GM23338 (cell line): Measurements from ENCODE around the gene CWC27. TPM values are rescaled to one million over a fixed set of nuclear protein-coding genes. Genes with fewer than 3 reads are reported as not detected.
A peak's percentile ranks its signal among the peaks of the same experiment; 100 is the strongest.

ENCODE experiments used
- ATAC-seq: fragments of 200-7000 bp; cut with Tn5 transposase; 3 replicates; pipeline ENCODE4 v1.9.1; 2020
- DNase-seq: peaks from one replicate; pipeline ENCODE4 v3.0.0-alpha.2; 2015; ENCODE audit warnings: low spot score
- H2AFZ ChIP-seq: fragments of 200-600 bp; sonication (generic); 2 replicates; pipeline ENCODE4 v1.8.0; 2016; ENCODE audit warnings: antibody characterized with exemption, mild to moderate bottlenecking, moderate library complexity
- H3F3A ChIP-seq: fragments of 200-600 bp; sonication (generic); replicated peaks from 2 replicates; pipeline ENCODE4 v1.8.0; 2017; ENCODE audit warnings: antibody characterized with exemption, mixed run types, low read depth
- H3K27ac ChIP-seq: fragments of 200-600 bp; sonication (generic); 2 replicates; pipeline ENCODE4 v1.6.1; 2016; ENCODE audit warnings: low read depth
- H3K27me3 ChIP-seq: fragments of 200-600 bp; sonication (generic); 2 replicates; pipeline ENCODE4 v1.8.0; 2016; ENCODE audit warnings: mild to moderate bottlenecking, mixed run types, moderate library complexity; ENCODE audit not compliant: insufficient read depth
- H3K36me3 ChIP-seq: fragments of 200-600 bp; sonication (generic); 2 replicates; pipeline ENCODE4 v1.8.0; 2016; ENCODE audit warnings: mild to moderate bottlenecking; ENCODE audit not compliant: insufficient read depth
- H3K4me1 ChIP-seq: fragments of 200-600 bp; sonication (generic); 2 replicates; pipeline ENCODE4 v1.8.0; 2016; ENCODE audit warnings: mild to moderate bottlenecking, moderate library complexity; ENCODE audit not compliant: insufficient read depth
- H3K4me2 ChIP-seq: fragments of 200-600 bp; sonication (generic); 2 replicates; pipeline ENCODE4 v1.7.1; 2017; ENCODE audit warnings: mixed run types
- H3K4me3 ChIP-seq: fragments of 200-600 bp; sonication (generic); 2 replicates; pipeline ENCODE4 v1.6.1; 2016; ENCODE audit warnings: mixed run types
- H3K79me2 ChIP-seq: fragments of 200-600 bp; sonication (generic); replicated peaks from 2 replicates; pipeline ENCODE4 v1.8.0; 2017; ENCODE audit warnings: mild to moderate bottlenecking; ENCODE audit not compliant: insufficient read depth
- H3K9me2 ChIP-seq: fragments of 200-600 bp; sonication (generic); 2 replicates; pipeline ENCODE4 v1.8.0; 2017; ENCODE audit not compliant: insufficient read depth
- H4K20me1 ChIP-seq: fragments of 200-600 bp; sonication (generic); replicated peaks from 2 replicates; pipeline ENCODE4 v1.8.0; 2017; ENCODE audit warnings: mild to moderate bottlenecking; ENCODE audit not compliant: insufficient read depth
- H3K27ac Mint-ChIP-seq: 2 replicates; pipeline ENCODE4 v1.8.0; 2020; ENCODE audit warnings: inconsistent platforms, mild to moderate bottlenecking, moderate library complexity, mixed read lengths
- H3K27me3 Mint-ChIP-seq: 3 replicates; pipeline ENCODE4 v1.8.0; 2022; ENCODE audit warnings: low read depth, mild to moderate bottlenecking, moderate library complexity, mixed read lengths, inconsistent platforms; ENCODE audit not compliant: insufficient read depth, poor library complexity
- H3K36me3 Mint-ChIP-seq: 3 replicates; pipeline ENCODE4 v1.8.0; 2021; ENCODE audit warnings: low read depth, mild to moderate bottlenecking, inconsistent platforms, moderate library complexity, mixed read lengths
- H3K4me1 Mint-ChIP-seq: 3 replicates; pipeline ENCODE4 v1.8.0; 2020; ENCODE audit warnings: mild to moderate bottlenecking, inconsistent platforms, mixed read lengths
- H3K4me3 Mint-ChIP-seq: 3 replicates; pipeline ENCODE4 v1.8.0; 2021; ENCODE audit warnings: moderate library complexity, mild to moderate bottlenecking, inconsistent platforms, mixed read lengths
- H3K9me3 Mint-ChIP-seq: 3 replicates; pipeline ENCODE4 v1.8.0; 2020; ENCODE audit warnings: moderate library complexity, mild to moderate bottlenecking, inconsistent platforms, mixed read lengths
- CREB1 ChIP-seq: fragments of 250-450 bp; sonication (Bioruptor Pico); IDR thresholded peaks from 2 replicates; pipeline ENCODE4 v1.5.0; 2020; ENCODE audit warnings: low read depth, mild to moderate bottlenecking, moderate library complexity
- CTCF ChIP-seq, 2 experiments: fragments of 200-600 bp in 1 of 2; sonication (generic) in 1 of 2; conservative IDR thresholded peaks; 2 replicates each; pipeline versions ENCODE4 v1.5.1 to v1.6.1; 2016 to 2017; ENCODE audit warnings: antibody characterized with exemption in 2 of 2, low read depth in 2 of 2, mild to moderate bottlenecking in 2 of 2, moderate library complexity in 1 of 2
- ETS1 ChIP-seq: IDR thresholded peaks from 2 replicates; pipeline ENCODE4 v1.6.1; 2016; ENCODE audit warnings: antibody characterized with exemption
- EZH2 ChIP-seq: fragments of 200-600 bp; sonication (generic); IDR thresholded peaks from one replicate; pipeline ENCODE4 v1.8.0; 2017; ENCODE audit warnings: antibody characterized with exemption, mild to moderate bottlenecking, low read depth; ENCODE audit not compliant: unreplicated experiment
- EZH2phosphoT487 ChIP-seq: fragments of 200-600 bp; sonication (generic); IDR thresholded peaks from one replicate; pipeline ENCODE4 v1.8.1; 2018; ENCODE audit warnings: antibody characterized with exemption; ENCODE audit not compliant: unreplicated experiment
- JUNB ChIP-seq: IDR thresholded peaks from one replicate; pipeline ENCODE4 v1.6.1; 2016; ENCODE audit warnings: antibody characterized with exemption; ENCODE audit not compliant: unreplicated experiment
- NANOG ChIP-seq: IDR thresholded peaks from 2 replicates; pipeline ENCODE4 v1.6.1; 2016; ENCODE audit warnings: antibody characterized with exemption, borderline replicate concordance
- POLR2AphosphoS5 ChIP-seq: IDR thresholded peaks from 2 replicates; pipeline ENCODE4 v1.6.1; 2016; ENCODE audit warnings: antibody characterized with exemption, low read depth
- REST ChIP-seq: IDR thresholded peaks from one replicate; pipeline ENCODE4 v1.6.1; 2018; ENCODE audit warnings: antibody characterized with exemption; ENCODE audit not compliant: unreplicated experiment
- STAT1 ChIP-seq: IDR thresholded peaks from one replicate; pipeline ENCODE4 v1.6.1; 2016; ENCODE audit warnings: antibody characterized with exemption; ENCODE audit not compliant: unreplicated experiment
- ZNF114 ChIP-seq: fragments of 250-450 bp; sonication (Bioruptor Pico); IDR thresholded peaks from 2 replicates; pipeline ENCODE4 v1.5.0; 2020; ENCODE audit warnings: mild to moderate bottlenecking, moderate library complexity
- ZNF331 ChIP-seq: fragments of 250-450 bp; sonication (Bioruptor Pico); IDR thresholded peaks from 2 replicates; pipeline ENCODE4 v1.5.0; 2020; ENCODE audit warnings: low read depth, mild to moderate bottlenecking, moderate library complexity
- ZNF462 ChIP-seq: fragments of 250-450 bp; sonication (Bioruptor Pico); IDR thresholded peaks from 2 replicates; pipeline ENCODE4 v1.5.0; 2020; ENCODE audit warnings: mild to moderate bottlenecking, moderate library complexity
- polyA plus RNA-seq: library from polyadenylated mRNA; unstranded; fragments of >200 nt; fragmentation: Nextera tagmentation; extraction: Ambion mirVana; gene quantifications from 2 replicates; pipeline ENCODE4 v1.2.1, GENCODE V29; 2016
- total RNA-seq: library from RNA; depleted of rRNA; stranded (reverse); fragments of >200 nt; shearing (Covaris generic); gene quantifications from 2 replicates; pipeline ENCODE4 v1.2.3, GENCODE V29; 2014

Gene CWC27
- total and polyA plus RNA-seq, 2 experiments from 2014 or later, result 27.7 to 115 TPM

GRCh38 chr5:64834611-64835010 is 65.9 kb downstream of the CWC27 start:
- Histone ChIP-seq H3K4me2 (peak overlapping the region; percentile 23; the same call in 1 of the 2 replicates), H3K27me3 (no peaks in the 10 kb centered on the region), H3K79me2 (no peaks in the 10 kb centered on the region), H3K4me3 (no peak overlapping the region), H3K36me3 (no peaks in the 10 kb centered on the region), H3F3A (no peaks in the 10 kb centered on the region), H2AFZ (no peak overlapping the region), H3K9me2 (no peaks in the 10 kb centered on the region), H3K4me1 (peaks cover 25% of the 10 kb centered on the region), H4K20me1 (no peaks in the 10 kb centered on the region), H3K27ac (no peak overlapping the region)
- H3K27ac Mint-ChIP-seq, result peak overlapping the region; percentile 5; the same call in 1 of the 2 replicates
- ATAC-seq, result no peak
- H3K9me3 Mint-ChIP-seq, result no peaks in the 10 kb centered on the region
- H3K4me1 Mint-ChIP-seq, result peaks cover 19% of the 10 kb centered on the region
- H3K36me3 Mint-ChIP-seq, result peaks cover 12% of the 10 kb centered on the region; the same call in 2 of the 3 replicates
- no peak overlapping the region for H3K4me3 Mint-ChIP-seq
- no peak for DNase-seq
- TF ChIP-seq CREB1 (CRISPR knock-in tag) (no peak), ZNF462 (CRISPR knock-in tag) (no peak), JUNB (no peak), ZNF114 (no peak), EZH2 (no peak), ETS1 (no peak), POLR2AphosphoS5 (no peak), REST (no peak), EZH2phosphoT487 (no peak), STAT1 (no peak), CTCF (conservative IDR thresholded peaks at IDR 0.05; ENCODE audit: low read depth in 2 of 2) (no peak), NANOG (no peak), ZNF331 (CRISPR knock-in tag) (no peak)
- no peaks in the 10 kb centered on the region for H3K27me3 Mint-ChIP-seq
